Central memory CD4-positive, alpha-beta T cell (primary cell): ENCODE data around the gene PSRC1.

ENCODE experiments used
- DNase-seq: peaks from one replicate; pipeline ENCODE4 v3.0.0; 2022

The PSRC1 gene

GRCh38 chr1:109257682-109258421 is 25.1 kb downstream of the PSRC1 start:
- no peak for DNase-seq

DNA sequence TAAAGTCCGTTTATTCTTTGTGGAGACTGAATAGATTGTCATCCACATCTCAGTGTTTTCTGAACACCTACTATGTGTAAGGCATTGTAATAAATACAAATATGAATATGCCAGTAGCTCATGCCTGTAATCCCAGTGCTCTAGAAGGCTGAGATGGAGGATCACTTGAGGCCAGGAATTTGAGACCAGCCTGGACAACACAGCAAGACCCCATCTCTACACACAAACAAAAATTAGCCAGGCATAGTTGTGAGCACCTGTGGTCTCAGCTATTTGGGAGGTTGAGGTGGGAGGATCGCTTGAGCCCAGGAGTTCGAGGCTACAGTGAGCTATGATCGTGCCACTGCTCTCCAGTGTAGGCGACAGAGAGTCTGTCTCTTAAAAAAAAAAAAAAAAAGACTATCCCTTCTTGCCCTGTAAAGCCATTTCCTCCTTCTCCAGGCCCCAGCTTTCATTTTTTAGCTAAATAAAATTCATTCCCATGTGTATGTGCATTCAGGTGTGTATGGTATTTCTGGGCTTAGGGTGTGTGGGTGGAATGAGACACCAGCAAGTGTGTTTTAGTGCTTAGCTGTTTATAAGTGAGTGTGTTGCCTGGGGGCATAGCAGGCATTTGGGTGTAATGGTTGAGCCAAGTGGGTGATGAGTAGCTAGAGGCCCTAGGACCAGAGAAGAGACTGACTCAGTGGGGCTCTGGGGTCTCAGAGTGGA is 25.8 kb downstream of the PSRC1 start:
- no peak for DNase-seq

GRCh38 chr1:109256085-109256484 is 26.9 kb downstream of the PSRC1 start:
- DNase-seq: no peak

DNA sequence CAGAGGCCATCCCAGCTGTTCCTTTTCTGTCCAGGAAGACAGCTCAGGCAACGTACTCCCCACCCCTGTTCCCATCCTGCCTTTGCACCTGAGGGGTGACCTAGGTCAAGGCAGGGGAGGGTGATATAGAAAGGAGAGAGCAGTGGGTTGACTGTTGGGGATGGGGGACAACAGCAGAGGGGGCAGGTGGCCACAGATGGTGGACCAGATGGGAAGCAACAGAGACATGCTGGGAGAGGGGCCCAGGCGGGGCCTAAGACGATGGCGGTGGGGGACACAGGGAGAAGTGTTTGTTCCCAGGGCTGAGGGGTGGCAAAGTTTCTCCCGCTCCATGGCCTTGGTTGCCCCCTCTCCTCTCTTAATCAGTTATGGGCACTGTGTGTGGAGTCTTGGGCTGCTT is 27.3 kb downstream of the PSRC1 start:
- no peak for DNase-seq

GRCh38 chr1:109255097-109255651 is 27.8 kb downstream of the PSRC1 start:
- no peak for DNase-seq

DNA sequence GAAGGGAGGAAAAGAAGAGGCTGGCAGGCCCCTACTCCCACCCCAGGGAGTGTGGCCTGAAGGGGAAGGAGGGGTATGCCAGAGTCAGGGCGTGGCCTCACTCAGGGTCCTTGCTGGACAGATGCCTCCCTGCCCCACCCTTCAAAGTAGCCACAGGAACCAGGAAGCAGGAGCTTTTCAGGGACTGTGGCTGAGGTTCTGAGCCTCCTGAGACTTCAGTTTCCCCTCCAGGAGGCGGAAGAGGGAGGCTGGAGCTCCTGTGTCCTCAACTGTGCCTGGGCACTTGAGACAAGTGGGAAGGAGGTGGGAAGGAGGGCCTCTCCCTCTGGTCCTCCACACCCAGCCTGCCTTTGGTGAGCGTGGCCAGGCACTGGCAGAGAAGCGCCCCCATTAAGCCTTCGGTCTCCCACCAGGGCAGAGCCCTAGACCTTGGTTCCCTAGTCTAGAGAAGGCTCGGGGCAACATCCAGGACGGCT is 28.3 kb downstream of the PSRC1 start:
- no peak for DNase-seq

- no peak for DNase-seq
Observed at GRCh38 chr1:109253803-109254620, 28.9 kb downstream of the PSRC1 start.

- no peak for DNase-seq
Observed at GRCh38 chr1:109252893-109253802, 29.8 kb downstream of the PSRC1 start.

- no peak for DNase-seq
Observed at GRCh38 chr1:109252167-109252892, 30.6 kb downstream of the PSRC1 start.

DNA sequence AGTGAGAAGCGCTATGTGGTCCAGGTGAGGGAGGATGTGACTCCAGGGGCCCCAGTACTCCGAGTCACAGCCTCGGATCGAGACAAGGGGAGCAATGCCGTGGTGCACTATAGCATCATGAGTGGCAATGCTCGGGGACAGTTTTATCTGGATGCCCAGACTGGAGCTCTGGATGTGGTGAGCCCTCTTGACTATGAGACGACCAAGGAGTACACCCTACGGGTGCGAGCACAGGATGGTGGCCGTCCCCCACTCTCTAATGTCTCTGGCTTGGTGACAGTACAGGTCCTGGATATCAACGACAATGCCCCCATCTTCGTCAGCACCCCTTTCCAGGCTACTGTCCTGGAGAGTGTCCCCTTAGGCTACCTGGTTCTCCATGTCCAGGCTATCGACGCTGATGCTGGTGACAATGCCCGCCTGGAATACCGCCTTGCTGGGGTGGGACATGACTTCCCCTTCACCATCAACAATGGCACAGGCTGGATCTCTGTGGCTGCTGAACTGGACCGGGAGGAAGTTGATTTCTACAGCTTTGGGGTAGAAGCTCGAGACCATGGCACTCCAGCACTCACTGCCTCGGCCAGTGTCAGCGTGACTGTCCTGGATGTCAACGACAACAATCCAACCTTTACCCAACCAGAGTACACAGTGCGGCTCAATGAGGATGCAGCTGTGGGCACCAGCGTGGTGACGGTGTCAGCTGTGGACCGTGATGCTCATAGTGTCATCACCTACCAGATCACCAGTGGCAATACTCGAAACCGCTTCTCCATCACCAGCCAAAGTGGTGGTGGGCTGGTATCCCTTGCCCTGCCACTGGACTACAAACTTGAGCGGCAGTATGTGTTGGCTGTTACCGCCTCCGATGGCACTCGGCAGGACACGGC is 31.4 kb downstream of the PSRC1 start:
- no peak for DNase-seq

DNA sequence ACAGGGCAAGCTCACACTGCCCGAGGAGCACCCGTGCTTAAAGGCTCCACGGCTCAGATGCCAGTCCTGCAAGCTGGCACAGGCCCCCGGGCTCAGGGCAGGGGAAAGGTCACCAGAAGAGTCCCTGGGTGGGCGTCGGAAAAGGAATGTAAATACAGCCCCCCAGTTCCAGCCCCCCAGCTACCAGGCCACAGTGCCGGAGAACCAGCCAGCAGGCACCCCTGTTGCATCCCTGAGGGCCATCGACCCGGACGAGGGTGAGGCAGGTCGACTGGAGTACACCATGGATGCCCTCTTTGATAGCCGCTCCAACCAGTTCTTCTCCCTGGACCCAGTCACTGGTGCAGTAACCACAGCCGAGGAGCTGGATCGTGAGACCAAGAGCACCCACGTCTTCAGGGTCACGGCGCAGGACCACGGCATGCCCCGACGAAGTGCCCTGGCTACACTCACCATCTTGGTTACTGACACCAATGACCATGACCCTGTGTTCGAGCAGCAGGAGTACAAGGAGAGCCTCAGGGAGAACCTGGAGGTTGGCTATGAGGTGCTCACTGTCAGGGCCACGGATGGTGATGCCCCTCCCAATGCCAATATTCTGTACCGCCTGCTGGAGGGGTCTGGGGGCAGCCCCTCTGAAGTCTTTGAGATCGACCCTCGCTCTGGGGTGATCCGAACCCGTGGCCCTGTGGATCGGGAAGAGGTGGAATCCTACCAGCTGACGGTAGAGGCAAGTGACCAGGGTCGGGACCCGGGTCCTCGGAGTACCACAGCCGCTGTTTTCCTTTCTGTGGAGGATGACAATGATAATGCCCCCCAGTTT is 32.3 kb downstream of the PSRC1 start:
- DNase-seq: no peak

DNA sequence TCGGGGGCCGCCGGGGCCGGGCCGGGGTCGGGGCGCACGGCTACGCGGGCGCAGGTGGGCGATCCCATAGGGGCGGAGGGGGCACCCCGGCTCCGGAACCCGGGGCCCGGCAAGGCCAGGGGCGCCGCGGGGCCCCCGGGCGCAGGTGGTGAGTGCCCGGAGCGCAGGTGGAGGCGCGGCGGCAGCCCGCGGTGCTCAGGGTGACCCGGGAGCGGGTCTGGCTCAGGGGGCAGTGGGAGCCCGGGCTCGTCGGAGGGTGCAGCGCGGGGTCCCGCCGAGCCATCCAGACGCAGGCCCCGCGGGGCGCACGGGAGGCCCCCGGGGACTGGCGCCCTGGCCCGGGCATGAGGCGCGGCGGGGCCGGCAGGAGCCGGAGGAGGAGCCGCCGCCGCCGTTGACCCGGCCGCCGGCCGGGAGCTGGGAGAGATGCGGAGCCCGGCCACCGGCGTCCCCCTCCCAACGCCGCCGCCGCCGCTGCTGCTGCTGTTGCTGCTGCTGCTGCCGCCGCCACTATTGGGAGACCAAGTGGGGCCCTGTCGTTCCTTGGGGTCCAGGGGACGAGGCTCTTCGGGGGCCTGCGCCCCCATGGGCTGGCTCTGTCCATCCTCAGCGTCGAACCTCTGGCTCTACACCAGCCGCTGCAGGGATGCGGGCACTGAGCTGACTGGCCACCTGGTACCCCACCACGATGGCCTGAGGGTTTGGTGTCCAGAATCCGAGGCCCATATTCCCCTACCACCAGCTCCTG is 33.1 kb downstream of the PSRC1 start:
- no peak for DNase-seq

GRCh38 chr1:109248797-109249629 is 33.9 kb downstream of the PSRC1 start, which contains the start of gene CELSR2:
Gene CELSR2 (plus strand): TSS chr1:109249539. CDS start chr1:109250080, 541 bp downstream.
- DNase-seq: peak; percentile 63

- no peak for DNase-seq
Observed at GRCh38 chr1:109248444-109248796, 34.5 kb downstream of the PSRC1 start.

DNA sequence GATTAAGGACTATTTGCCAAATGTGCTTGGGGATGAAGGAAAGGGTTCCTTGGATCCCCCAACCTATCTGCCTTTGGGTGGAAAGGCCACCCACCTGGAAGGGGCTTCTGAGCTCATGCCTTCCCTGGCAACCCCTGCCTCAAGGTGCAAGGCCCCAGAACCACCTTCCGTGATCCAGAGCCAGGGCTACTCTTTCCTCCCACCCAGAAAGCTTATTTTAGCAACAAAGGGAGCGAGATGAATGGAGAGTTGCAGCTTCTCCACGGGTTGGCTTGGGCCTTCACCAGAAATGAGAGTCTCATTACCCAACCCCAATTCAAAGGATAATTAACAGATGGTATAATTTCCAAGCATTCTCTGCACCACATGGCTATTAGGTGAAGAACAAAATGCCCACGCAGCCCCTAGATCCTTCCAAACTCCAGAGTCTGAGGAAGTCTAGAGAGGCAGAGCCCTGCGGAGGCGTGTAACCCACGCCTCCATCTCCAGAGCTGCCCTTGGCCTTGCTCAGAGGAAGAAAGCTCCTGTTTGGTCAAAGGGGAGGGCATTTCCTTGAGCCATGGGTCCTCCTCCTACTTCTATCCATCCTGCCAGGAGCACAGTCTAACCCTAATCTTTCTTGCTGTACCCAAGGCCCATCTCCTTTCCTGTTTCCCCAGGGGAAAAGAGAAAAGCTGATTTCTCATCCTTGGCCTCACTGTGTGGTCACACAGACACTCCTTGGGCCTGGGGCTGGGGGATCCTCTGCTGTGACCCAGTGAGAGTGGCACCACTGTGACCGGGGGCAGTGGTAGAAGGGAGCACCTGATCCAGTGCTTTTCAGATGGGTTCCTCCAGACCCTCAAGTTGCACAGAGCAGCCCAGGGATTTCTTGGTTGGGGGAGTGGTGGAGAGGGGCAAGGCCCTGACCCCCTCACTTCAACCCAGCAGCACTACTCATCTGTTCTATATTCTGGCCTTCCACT is 35.3 kb downstream of the PSRC1 start:
- no peak for DNase-seq

DNA sequence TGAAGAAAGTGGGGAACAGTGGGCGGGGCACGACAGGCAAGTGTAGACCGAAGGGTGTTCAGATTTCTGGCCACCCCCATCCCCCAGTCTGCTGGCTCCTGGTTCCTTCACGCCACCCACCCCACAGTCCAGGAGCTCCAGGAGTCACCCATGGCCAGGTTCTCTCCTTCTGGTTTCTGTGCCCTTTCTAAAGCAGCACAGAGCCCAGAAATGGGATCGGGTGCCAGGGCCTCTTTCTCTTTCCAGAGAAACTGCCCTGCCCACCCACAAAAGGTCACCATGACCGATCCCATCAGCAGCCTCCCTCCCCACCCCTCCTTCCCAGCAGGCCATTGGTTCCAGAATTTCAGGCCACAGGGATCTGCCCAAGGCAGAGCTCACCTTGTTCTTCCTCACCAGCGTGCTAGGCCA is 36.8 kb downstream of the PSRC1 start:
- DNase-seq: no peak
